Measurements from ENCODE around the gene SMOC1.

SMOC1 gene

GRCh38 chr14:70009961-70010360, 130.7 kb downstream of the SMOC1 start:
- H3K36me3 ChIP-seq (replicated peaks; ENCODE audit: low read depth, low read length), result no peaks in the 10 kb centered on the region
- no peak for TF ChIP-seq EZH2phosphoT487 (IDR thresholded peaks at IDR 0.05; ENCODE audit: low read depth)
- TF ChIP-seq, protein P1, sequence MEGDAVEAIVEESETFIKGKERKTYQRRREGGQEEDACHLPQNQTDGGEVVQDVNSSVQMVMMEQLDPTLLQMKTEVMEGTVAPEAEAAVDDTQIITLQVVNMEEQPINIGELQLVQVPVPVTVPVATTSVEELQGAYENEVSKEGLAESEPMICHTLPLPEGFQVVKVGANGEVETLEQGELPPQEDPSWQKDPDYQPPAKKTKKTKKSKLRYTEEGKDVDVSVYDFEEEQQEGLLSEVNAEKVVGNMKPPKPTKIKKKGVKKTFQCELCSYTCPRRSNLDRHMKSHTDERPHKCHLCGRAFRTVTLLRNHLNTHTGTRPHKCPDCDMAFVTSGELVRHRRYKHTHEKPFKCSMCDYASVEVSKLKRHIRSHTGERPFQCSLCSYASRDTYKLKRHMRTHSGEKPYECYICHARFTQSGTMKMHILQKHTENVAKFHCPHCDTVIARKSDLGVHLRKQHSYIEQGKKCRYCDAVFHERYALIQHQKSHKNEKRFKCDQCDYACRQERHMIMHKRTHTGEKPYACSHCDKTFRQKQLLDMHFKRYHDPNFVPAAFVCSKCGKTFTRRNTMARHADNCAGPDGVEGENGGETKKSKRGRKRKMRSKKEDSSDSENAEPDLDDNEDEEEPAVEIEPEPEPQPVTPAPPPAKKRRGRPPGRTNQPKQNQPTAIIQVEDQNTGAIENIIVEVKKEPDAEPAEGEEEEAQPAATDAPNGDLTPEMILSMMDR (IDR thresholded peaks at IDR 0.05; ENCODE audit: low read depth, low read length), result no peak
- no peak overlapping the region for H3K27ac ChIP-seq (ENCODE audit: low read length)

DNA sequence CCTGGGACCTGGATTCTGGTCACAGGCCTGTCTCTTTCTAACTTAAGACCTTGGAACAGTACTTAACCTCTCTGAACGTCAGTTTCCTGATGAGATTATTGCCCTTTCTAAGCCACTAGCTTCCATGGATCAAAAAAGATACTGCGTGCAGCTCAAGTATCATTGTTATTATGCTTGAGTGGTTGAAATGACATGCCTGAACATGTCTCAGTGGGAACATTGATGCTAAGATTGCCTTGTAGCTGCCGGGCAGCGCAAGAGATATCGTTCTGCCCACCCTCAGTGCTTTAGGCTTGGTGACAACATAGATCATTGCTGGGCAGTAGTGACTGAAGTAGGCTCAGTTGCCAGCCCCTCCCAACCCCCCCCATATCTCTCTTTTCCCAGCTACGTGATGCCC, 131.9 kb downstream of the SMOC1 start:
- H3K27ac ChIP-seq (ENCODE audit: low read length), result no peak overlapping the region
- H3K4me1 ChIP-seq (ENCODE audit: low read length), result peaks cover 12% of the 10 kb centered on the region
- H4K20me1 ChIP-seq (ENCODE audit: insufficient read depth, low read length), result no peaks in the 10 kb centered on the region
- no peak overlapping the region for H3K4me2 ChIP-seq (ENCODE audit: low read length)
- H3K27me3 ChIP-seq (ENCODE audit: low read depth, low read length), result no peaks in the 10 kb centered on the region
- no peaks in the 10 kb centered on the region for H3K9me3 ChIP-seq (ENCODE audit: insufficient read depth, low read length)
- H3K4me3 ChIP-seq (ENCODE audit: low read length), result no peak overlapping the region
- no peak overlapping the region for H3K9ac ChIP-seq (ENCODE audit: low read length)
- no peaks in the 10 kb centered on the region for H3K79me2 ChIP-seq (ENCODE audit: low read length)
- TF ChIP-seq, protein P1 (IDR thresholded peaks at IDR 0.05; ENCODE audit: low read depth, low read length), result no peak
- no peak for TF ChIP-seq EZH2phosphoT487 (IDR thresholded peaks at IDR 0.05; ENCODE audit: low read depth)
- H2AFZ ChIP-seq (ENCODE audit: low read depth, low read length), result no peak overlapping the region
- no peaks in the 10 kb centered on the region for H3K36me3 ChIP-seq (replicated peaks; ENCODE audit: low read depth, low read length)

More at GRCh38 chr14:70009961-70010360, 130.7 kb downstream of the SMOC1 start:
- Histone ChIP-seq H3K9me3 (ENCODE audit: insufficient read depth, low read length) (no peaks in the 10 kb centered on the region), H3K79me2 (ENCODE audit: low read length) (no peaks in the 10 kb centered on the region), H3K4me3 (ENCODE audit: low read length) (no peak overlapping the region), H2AFZ (ENCODE audit: low read depth, low read length) (no peak overlapping the region), H3K9ac (ENCODE audit: low read length) (no peak overlapping the region), H4K20me1 (ENCODE audit: insufficient read depth, low read length) (no peaks in the 10 kb centered on the region), H3K4me2 (ENCODE audit: low read length) (no peak overlapping the region), H3K4me1 (ENCODE audit: low read length) (peaks cover 12% of the 10 kb centered on the region), H3K27me3 (ENCODE audit: low read depth, low read length) (no peaks in the 10 kb centered on the region)

GRCh38 chr14:70011708-70012107, 132.5 kb downstream of the SMOC1 start:
- Histone ChIP-seq H2AFZ (ENCODE audit: low read depth, low read length) (no peak overlapping the region), H3K27me3 (ENCODE audit: low read depth, low read length) (no peaks in the 10 kb centered on the region), H3K4me3 (ENCODE audit: low read length) (no peak overlapping the region), H3K4me2 (ENCODE audit: low read length) (no peak overlapping the region), H3K27ac (ENCODE audit: low read length) (no peak overlapping the region), H3K36me3 (replicated peaks; ENCODE audit: low read depth, low read length) (no peaks in the 10 kb centered on the region), H4K20me1 (ENCODE audit: insufficient read depth, low read length) (no peaks in the 10 kb centered on the region), H3K9ac (ENCODE audit: low read length) (no peak overlapping the region), H3K79me2 (ENCODE audit: low read length) (no peaks in the 10 kb centered on the region), H3K4me1 (ENCODE audit: low read length) (peaks cover 12% of the 10 kb centered on the region), H3K9me3 (ENCODE audit: insufficient read depth, low read length) (no peaks in the 10 kb centered on the region)
- no peak for TF ChIP-seq EZH2phosphoT487 (IDR thresholded peaks at IDR 0.05; ENCODE audit: low read depth)
- TF ChIP-seq, protein P1 (IDR thresholded peaks at IDR 0.05; ENCODE audit: low read depth, low read length), result no peak

DNA sequence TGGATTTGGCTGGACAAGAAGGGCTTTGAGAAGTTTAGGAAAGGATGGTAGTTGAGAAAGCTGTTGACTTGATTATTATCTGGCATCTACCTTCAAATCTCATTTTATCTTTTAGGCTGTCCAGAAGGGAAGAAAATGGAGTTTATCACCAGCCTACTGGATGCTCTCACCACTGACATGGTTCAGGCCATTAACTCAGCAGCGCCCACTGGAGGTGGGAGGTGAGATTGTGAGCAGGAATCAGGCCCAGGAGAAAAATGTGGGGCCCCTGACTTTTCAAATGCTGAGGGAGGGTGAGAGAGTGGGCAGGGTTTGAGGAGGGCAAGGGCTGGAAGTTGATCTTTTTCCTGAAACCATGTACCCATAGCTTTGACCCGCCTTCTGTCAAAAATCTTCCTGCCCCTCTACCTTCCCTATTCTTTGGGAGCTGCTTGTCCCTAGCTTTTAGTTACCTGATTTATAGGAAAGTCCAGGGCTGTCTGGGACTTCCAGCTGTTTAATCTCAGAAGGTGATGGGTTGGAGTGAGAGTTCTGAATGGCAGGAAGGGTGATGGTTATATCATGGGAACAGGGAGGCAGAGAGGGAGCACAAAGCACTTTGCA, 134.2 kb downstream of the SMOC1 start:
- no peaks in the 10 kb centered on the region for H3K27me3 ChIP-seq (ENCODE audit: low read depth, low read length)
- H3K4me1 ChIP-seq (ENCODE audit: low read length), result peaks cover 11% of the 10 kb centered on the region
- H3K9ac ChIP-seq (ENCODE audit: low read length), result no peak overlapping the region
- no peak overlapping the region for H3K27ac ChIP-seq (ENCODE audit: low read length)
- H4K20me1 ChIP-seq (ENCODE audit: insufficient read depth, low read length), result no peaks in the 10 kb centered on the region
- no peak overlapping the region for H3K4me3 ChIP-seq (ENCODE audit: low read length)
- H2AFZ ChIP-seq (ENCODE audit: low read depth, low read length), result no peak overlapping the region
- no peaks in the 10 kb centered on the region for H3K79me2 ChIP-seq (ENCODE audit: low read length)
- no peaks in the 10 kb centered on the region for H3K9me3 ChIP-seq (ENCODE audit: insufficient read depth, low read length)
- no peaks in the 10 kb centered on the region for H3K36me3 ChIP-seq (replicated peaks; ENCODE audit: low read depth, low read length)
- TF ChIP-seq, protein P1 (IDR thresholded peaks at IDR 0.05; ENCODE audit: low read depth, low read length), result peak; percentile 83
- TF ChIP-seq EZH2phosphoT487 (IDR thresholded peaks at IDR 0.05; ENCODE audit: low read depth), result no peak
- no peak overlapping the region for H3K4me2 ChIP-seq (ENCODE audit: low read length)
